ENCODE data around the gene COPS4.

Gene COPS4

DNA sequence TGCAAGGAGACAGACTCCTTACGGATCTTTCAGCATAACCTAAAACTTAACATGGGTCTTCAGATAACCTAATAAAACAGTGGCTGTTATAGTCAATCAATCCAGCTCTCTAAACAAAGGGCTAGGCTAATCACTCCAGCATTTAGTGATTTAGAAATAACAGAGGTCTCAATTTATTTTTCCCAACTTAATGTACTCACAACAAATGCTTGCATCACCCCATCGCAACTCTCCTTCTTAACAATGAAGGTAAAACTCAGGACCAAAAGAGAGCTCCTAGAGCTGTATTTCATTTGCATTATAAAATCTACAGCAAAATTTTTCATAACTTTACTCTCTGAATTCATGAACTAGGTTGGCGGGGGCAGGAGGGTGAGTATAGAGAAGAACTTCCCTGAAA, 25.5 kb upstream of the COPS4 start:
- H3K9ac ChIP-seq (ENCODE audit: insufficient read length, low read depth), result peak overlapping the region; percentile 81
- no peaks in the 10 kb centered on the region for H3K4me1 ChIP-seq (ENCODE audit: insufficient read depth, insufficient read length)
- no peaks in the 10 kb centered on the region for H3K9me3 ChIP-seq (ENCODE audit: insufficient read depth, low read length)
- peak overlapping the region; percentile 59 for H3K4me3 ChIP-seq (ENCODE audit: insufficient read length, low read depth)
- TF ChIP-seq YY1 (IDR thresholded peaks at IDR 0.05; ENCODE audit: insufficient read depth, insufficient read length) (no peak), SUZ12 (IDR thresholded peaks at IDR 0.05; ENCODE audit: extremely low read depth, insufficient read depth, insufficient read length) (no peak), ZNF274 (IDR thresholded peaks at IDR 0.05; ENCODE audit: low read depth, low read length) (no peak)
- DNase-seq (ENCODE audit: low read depth, low spot score), result no peak
- no peaks in the 10 kb centered on the region for H3K36me3 ChIP-seq (ENCODE audit: insufficient read depth, insufficient read length, low read length)
- H3K27me3 ChIP-seq (ENCODE audit: insufficient read depth, insufficient read length), result peaks cover 23% of the 10 kb centered on the region

DNA sequence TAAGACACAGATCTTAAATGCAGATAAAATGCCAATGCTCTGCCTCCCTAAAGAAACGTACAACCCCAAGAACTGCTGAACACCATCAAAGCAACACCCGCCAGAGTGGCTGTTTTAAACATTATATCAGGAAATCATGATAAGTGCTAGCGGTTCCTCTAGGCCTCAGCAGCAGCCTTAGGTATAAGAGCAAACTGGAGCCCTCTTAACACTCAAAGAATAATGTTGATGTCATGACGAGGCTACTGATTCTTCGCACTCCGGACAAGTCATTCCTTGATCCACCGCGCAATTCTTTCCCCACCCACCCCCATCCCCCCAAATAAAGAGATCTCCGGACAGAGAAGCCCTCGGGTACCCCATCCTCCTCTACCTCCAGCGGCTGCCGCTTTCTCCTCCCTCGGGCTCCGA, 24.9 kb upstream of the COPS4 start:
- no peak for DNase-seq (ENCODE audit: low read depth, low spot score)
- H3K4me1 ChIP-seq (ENCODE audit: insufficient read depth, insufficient read length), result no peaks in the 10 kb centered on the region
- peak overlapping the region; percentile 59 for H3K4me3 ChIP-seq (ENCODE audit: insufficient read length, low read depth)
- H3K36me3 ChIP-seq (ENCODE audit: insufficient read depth, insufficient read length, low read length), result no peaks in the 10 kb centered on the region
- TF ChIP-seq YY1 (IDR thresholded peaks at IDR 0.05; ENCODE audit: insufficient read depth, insufficient read length) (no peak), ZNF274 (IDR thresholded peaks at IDR 0.05; ENCODE audit: low read depth, low read length) (no peak), SUZ12 (IDR thresholded peaks at IDR 0.05; ENCODE audit: extremely low read depth, insufficient read depth, insufficient read length) (no peak)
- no peaks in the 10 kb centered on the region for H3K9me3 ChIP-seq (ENCODE audit: insufficient read depth, low read length)
- peak overlapping the region; percentile 81 for H3K9ac ChIP-seq (ENCODE audit: insufficient read length, low read depth)
- peaks cover 23% of the 10 kb centered on the region for H3K27me3 ChIP-seq (ENCODE audit: insufficient read depth, insufficient read length)

DNA sequence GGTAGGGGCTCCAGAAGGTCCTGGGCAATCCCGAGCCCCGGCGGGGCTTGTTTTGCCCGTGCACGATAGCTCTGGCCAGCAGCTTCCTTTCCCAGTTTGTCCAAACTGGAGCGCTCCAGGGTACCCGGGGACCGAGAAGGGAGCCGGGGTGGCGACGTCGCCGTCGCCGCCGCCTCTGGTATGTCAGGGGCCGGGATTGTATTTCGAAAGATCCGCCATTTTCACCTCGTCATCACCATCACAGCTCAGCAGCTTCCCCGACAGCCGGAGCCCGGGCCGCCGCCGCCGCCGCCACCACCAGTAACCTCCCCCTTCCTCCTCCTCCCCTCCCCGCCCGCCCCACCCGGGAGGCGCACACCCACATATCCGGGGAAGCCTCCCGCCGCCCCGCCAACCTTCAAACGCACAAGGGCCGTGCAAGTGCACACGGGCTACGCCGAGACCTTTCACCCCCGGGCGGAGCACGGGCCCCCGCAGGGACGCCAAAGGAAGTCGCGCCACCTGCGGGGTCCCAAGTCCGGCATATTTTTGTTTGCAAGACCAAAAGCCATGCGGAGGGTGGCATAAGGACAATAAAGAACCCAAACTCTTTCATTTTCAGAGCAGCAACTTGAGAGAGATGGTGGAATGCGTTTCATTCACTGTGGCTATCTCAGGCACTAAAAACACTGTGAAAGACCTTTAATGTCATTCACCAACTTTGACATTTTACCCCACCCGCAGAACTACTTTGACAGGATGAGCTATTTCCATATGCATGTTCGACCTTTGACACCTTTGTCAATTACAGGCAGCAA, 24.3 kb upstream of the COPS4 start, which contains the start of gene LIN54:
Gene LIN54 (minus strand): TSS at position 302 of the 797 bp plus-strand sequence. CDS start 25,979 bp downstream, outside the sequence.
- TF ChIP-seq ZNF274 (IDR thresholded peaks at IDR 0.05; ENCODE audit: low read depth, low read length) (no peak), YY1 (IDR thresholded peaks at IDR 0.05; ENCODE audit: insufficient read depth, insufficient read length) (no peak), SUZ12 (IDR thresholded peaks at IDR 0.05; ENCODE audit: extremely low read depth, insufficient read depth, insufficient read length) (no peak)
- H3K4me3 ChIP-seq (ENCODE audit: insufficient read length, low read depth), result peak within 1 kb of the TSS; percentile 74

DNA sequence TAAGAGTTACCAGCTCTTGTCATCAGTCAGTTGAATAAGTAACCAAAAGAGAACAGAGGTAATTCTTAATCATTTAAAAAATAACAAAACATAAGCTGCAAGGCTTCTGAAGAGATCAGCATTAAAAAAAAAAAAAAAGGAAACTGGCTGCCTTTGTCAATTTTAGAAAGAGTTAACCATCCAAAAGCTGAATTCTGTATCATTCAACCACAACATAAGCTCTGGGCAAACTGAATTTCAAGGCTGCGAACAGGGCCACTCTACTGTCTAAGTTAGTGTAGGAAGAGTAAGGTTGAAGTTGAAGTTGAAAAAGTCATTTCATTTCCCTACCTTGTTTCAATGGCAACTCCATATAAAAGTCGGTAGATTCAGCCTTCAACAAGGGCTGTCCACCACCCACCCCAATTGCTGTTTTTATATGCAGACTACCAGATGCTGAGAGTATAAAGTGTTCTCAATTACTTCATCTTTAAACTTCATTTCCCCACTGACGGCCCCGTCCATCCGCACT, 23.2 kb upstream of the COPS4 start:
- H3K4me3 ChIP-seq (ENCODE audit: insufficient read length, low read depth), result peak overlapping the region; percentile 74
- DNase-seq (ENCODE audit: low read depth, low spot score), result no peak

More for the DNA sequence above, 24.3 kb upstream of the COPS4 start, which contains the start of gene LIN54:
- Histone ChIP-seq H3K9me3 (ENCODE audit: insufficient read depth, low read length) (no peaks in the 10 kb centered on the region), H3K4me1 (ENCODE audit: insufficient read depth, insufficient read length) (no peaks in the 10 kb centered on the region), H3K9ac (ENCODE audit: insufficient read length, low read depth) (peak within 1 kb of the TSS; percentile 81), H3K36me3 (ENCODE audit: insufficient read depth, insufficient read length, low read length) (no peaks in the 10 kb centered on the region), H3K27me3 (ENCODE audit: insufficient read depth, insufficient read length) (peaks cover 23% of the 10 kb centered on the region)
- DNase-seq (ENCODE audit: low read depth, low spot score), result no peak

DNA sequence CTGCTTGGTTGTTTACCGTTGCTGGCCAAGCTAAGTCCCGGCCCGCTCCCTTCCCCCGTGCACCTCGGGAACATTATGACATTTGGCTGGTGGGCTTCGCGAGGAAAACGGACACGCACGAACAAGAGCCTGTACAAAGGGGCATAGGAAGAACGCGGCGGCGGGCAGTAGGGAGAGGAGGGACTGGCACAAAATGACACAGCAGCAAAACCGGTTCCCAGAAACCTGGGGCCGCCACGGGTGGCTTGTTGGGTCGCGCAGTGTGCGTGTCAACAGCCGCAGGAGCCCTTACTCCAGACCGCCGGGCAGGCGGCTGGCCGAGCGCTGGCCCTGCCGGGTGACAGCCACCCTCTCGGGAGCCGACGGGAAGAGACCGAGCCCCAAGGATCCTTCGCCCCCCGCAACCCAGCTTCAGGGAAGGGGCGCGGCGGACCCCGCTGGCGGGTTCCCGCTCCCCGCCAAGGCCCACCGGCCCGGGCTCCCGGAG, 22.7 kb upstream of the COPS4 start:
- Histone ChIP-seq H3K36me3 (ENCODE audit: insufficient read depth, insufficient read length, low read length) (no peaks in the 10 kb centered on the region), H3K27me3 (ENCODE audit: insufficient read depth, insufficient read length) (peaks cover 23% of the 10 kb centered on the region), H3K4me1 (ENCODE audit: insufficient read depth, insufficient read length) (no peaks in the 10 kb centered on the region), H3K9me3 (ENCODE audit: insufficient read depth, low read length) (no peaks in the 10 kb centered on the region), H3K9ac (ENCODE audit: insufficient read length, low read depth) (peak overlapping the region; percentile 83), H3K4me3 (ENCODE audit: insufficient read length, low read depth) (peak overlapping the region; percentile 74)
- no peak for DNase-seq (ENCODE audit: low read depth, low spot score)
- no peak for TF ChIP-seq ZNF274 (IDR thresholded peaks at IDR 0.05; ENCODE audit: low read depth, low read length)
- TF ChIP-seq YY1 (IDR thresholded peaks at IDR 0.05; ENCODE audit: insufficient read depth, insufficient read length), result no peak
- TF ChIP-seq SUZ12 (IDR thresholded peaks at IDR 0.05; ENCODE audit: extremely low read depth, insufficient read depth, insufficient read length), result no peak

More for the DNA sequence above, 23.2 kb upstream of the COPS4 start:
- H3K9me3 ChIP-seq (ENCODE audit: insufficient read depth, low read length), result no peaks in the 10 kb centered on the region
- H3K27me3 ChIP-seq (ENCODE audit: insufficient read depth, insufficient read length), result peaks cover 23% of the 10 kb centered on the region
- TF ChIP-seq YY1 (IDR thresholded peaks at IDR 0.05; ENCODE audit: insufficient read depth, insufficient read length), result no peak
- no peak for TF ChIP-seq SUZ12 (IDR thresholded peaks at IDR 0.05; ENCODE audit: extremely low read depth, insufficient read depth, insufficient read length)
- TF ChIP-seq ZNF274 (IDR thresholded peaks at IDR 0.05; ENCODE audit: low read depth, low read length), result no peak
- H3K36me3 ChIP-seq (ENCODE audit: insufficient read depth, insufficient read length, low read length), result no peaks in the 10 kb centered on the region
- peak overlapping the region; percentile 83 for H3K9ac ChIP-seq (ENCODE audit: insufficient read length, low read depth)
- no peaks in the 10 kb centered on the region for H3K4me1 ChIP-seq (ENCODE audit: insufficient read depth, insufficient read length)

DNA sequence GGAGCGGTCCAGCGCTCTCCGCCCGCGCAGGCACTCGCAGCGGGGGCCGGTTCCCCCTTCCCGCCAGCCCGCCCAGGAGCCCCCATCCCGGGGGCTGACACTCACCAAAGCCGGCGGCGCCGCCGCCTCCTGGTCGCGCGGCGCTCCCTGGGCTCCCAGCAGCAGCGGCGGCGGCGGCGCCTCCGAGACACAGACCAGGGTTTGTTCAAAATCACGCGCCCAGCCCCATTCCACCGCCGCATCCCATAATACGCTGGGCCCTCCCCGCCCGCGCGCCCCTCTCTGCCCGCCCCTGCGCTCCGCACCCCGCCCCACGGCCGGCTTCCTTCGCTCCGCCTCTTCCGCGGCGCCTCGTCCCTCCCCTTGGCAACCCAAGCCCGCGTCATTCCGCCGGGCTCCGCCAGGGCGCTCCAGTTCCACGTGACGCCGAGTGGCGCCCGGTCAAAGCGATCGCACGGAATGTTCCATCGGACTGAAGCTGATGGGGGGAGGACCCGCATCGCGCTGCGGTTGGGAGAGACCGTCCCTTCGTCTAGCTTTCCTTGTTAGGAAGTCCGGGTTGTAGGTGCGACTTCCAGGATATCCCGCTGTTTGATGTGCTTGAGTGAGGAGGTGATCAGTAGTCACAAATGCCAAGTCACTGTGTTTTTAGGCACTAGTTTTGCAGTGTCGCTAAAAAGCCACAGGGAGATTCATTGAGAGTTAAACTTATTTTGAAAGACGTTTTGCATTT, 22.1 kb upstream of the COPS4 start:
- H3K36me3 ChIP-seq (ENCODE audit: insufficient read depth, insufficient read length, low read length), result no peaks in the 10 kb centered on the region
- H3K4me1 ChIP-seq (ENCODE audit: insufficient read depth, insufficient read length), result no peaks in the 10 kb centered on the region
- peaks cover 23% of the 10 kb centered on the region for H3K27me3 ChIP-seq (ENCODE audit: insufficient read depth, insufficient read length)
- peak overlapping the region; percentile 74 for H3K4me3 ChIP-seq (ENCODE audit: insufficient read length, low read depth)
- H3K9me3 ChIP-seq (ENCODE audit: insufficient read depth, low read length), result no peaks in the 10 kb centered on the region
- TF ChIP-seq SUZ12 (IDR thresholded peaks at IDR 0.05; ENCODE audit: extremely low read depth, insufficient read depth, insufficient read length) (no peak), YY1 (IDR thresholded peaks at IDR 0.05; ENCODE audit: insufficient read depth, insufficient read length) (no peak), ZNF274 (IDR thresholded peaks at IDR 0.05; ENCODE audit: low read depth, low read length) (no peak)
- peak overlapping the region; percentile 83 for H3K9ac ChIP-seq (ENCODE audit: insufficient read length, low read depth)
- DNase-seq (ENCODE audit: low read depth, low spot score), result peak; percentile 94

All from NT2/D1 (cell line).